Measurements from ENCODE around the gene OAF. TPM values are rescaled to one million over a fixed set of nuclear protein-coding genes. Genes with fewer than 3 reads are reported as not detected.
A peak's percentile ranks its signal among the peaks of the same experiment; 100 is the strongest.

Gene OAF
- total RNA-seq, 4 donors from 2014 or later: 30.0 to 100 (median 42.4) TPM

- Histone ChIP-seq H3K36me3 (no peaks in the 10 kb centered on the region), H3K27me3 (peaks cover 18% of the 10 kb centered on the region), H3K9me3 (no peaks in the 10 kb centered on the region), H3K27ac (no peak overlapping the region), H3K4me1 (peaks cover 0 to 29% (median 8%) of the 10 kb centered on the region in 3 donors), H3K4me3 (no peak overlapping the region)
- 100% methylated on average over 1 of the region's 1 CpG for WGBS, 2 donors (ENCODE audit: low coverage in 1 of 2)
- ATAC-seq: no peak
- TF ChIP-seq POLR2A (IDR thresholded peaks at IDR 0.05) (no peak), POLR2AphosphoS5 (IDR thresholded peaks at IDR 0.05) (no peak), CTCF (IDR thresholded peaks at IDR 0.05) (no peak), EP300 (IDR thresholded peaks at IDR 0.05) (no peak)
Measured at GRCh38 chr11:120200677-120201076, 10.2 kb upstream of the OAF start.

DNA sequence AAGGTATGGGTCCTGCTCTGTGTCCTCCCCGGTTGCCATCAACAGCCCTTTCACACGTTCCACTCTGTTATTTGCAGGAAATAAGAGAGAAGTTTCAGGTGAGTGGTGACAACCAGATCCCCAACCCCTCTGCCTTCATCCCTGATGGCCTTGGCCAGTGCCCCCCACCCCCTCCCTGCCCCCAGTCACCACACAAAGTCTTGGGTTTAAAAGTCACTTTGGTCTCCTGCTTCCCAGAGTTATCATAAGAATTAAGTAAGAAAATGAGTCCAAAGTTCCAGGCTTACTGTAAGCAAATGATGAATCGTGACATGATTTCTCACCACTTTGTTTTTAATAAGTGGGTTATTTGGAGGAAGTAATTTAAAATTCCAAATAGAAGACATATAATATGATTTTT is 9.2 kb upstream of the OAF start:
- no peaks in the 10 kb centered on the region for H3K9me3 ChIP-seq
- H3K4me3 ChIP-seq: no peak overlapping the region
- no peak for ATAC-seq
- peaks cover 18% of the 10 kb centered on the region for H3K27me3 ChIP-seq
- WGBS, 2 donors (ENCODE audit: low coverage in 1 of 2): 54 to 60% methylated on average over 1 to 3 of the region's 3 CpGs
- TF ChIP-seq EP300 (IDR thresholded peaks at IDR 0.05): no peak
- no peak for TF ChIP-seq POLR2AphosphoS5 (IDR thresholded peaks at IDR 0.05)
- TF ChIP-seq CTCF (IDR thresholded peaks at IDR 0.05): no peak
- TF ChIP-seq POLR2A (IDR thresholded peaks at IDR 0.05): no peak
- H3K4me1 ChIP-seq: peaks cover 0 to 19% (median 8%) of the 10 kb centered on the region in 3 donors
- H3K36me3 ChIP-seq: no peaks in the 10 kb centered on the region
- H3K27ac ChIP-seq: no peak overlapping the region

DNA sequence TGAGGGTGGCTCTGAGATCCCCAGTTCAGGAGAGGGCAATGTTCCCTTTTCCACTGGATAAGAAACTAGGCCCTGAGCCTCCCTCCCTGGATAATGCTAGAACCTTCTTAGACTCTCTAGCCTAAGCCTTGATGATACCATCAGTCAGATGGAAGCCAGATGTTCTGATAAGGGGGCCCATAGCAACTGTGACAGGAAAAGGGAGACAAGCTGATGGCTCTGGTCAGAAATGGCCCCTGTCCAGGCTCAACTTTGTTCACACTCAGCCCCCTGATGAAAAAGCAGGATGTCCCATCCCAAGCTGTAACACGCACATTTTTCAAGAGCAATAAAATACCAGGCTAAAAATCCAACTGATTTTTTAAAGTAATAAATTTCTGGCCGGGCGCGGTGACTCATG is 7.2 kb upstream of the OAF start:
- WGBS, 2 donors (ENCODE audit: low coverage in 1 of 2): 100% methylated on average over 1 of the region's 4 CpGs; no CpG with 5 or more reads in 1 of the 2 donors
- Histone ChIP-seq H3K9me3 (no peaks in the 10 kb centered on the region), H3K4me1 (peaks cover 0 to 14% (median 3%) of the 10 kb centered on the region in 3 donors), H3K27me3 (peaks cover 7% of the 10 kb centered on the region), H3K27ac (no peak overlapping the region), H3K4me3 (no peak overlapping the region), H3K36me3 (no peaks in the 10 kb centered on the region)
- no peak for TF ChIP-seq EP300 (IDR thresholded peaks at IDR 0.05)
- TF ChIP-seq CTCF (IDR thresholded peaks at IDR 0.05): no peak
- TF ChIP-seq POLR2A (IDR thresholded peaks at IDR 0.05): no peak
- TF ChIP-seq POLR2AphosphoS5 (IDR thresholded peaks at IDR 0.05): no peak
- no peak for ATAC-seq

DNA sequence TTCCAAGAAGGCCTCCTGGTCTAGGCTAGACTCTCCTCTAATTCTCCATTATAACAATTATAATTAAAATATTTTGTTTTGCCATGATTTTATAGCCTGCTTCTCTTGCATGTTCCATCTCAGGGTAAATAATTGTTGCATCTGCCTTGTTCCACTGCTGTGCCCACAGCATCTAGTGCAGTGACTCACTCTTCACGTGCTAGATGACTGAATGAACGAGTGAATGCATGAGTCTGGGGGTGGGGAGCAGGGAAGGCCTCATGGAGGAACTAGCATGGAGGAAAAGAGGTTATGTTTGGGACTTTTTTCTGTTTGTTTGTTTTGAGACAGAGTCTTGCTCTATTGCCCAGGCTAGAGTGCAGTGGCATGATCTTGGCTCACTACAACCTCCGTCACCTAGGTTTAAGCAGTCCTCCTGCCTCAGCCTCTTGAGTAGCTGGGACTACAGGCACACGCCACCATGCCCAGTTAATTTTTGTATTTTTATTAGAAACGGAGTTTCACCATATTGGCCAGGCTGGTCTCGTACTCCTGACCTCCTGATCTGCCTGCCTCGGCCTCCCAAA is 5.2 kb upstream of the OAF start:
- no peaks in the 10 kb centered on the region for H3K36me3 ChIP-seq
- WGBS, 2 donors (ENCODE audit: low coverage in 1 of 2): 82 to 89% methylated on average over 4 to 6 of the region's 7 CpGs
- TF ChIP-seq POLR2AphosphoS5 (IDR thresholded peaks at IDR 0.05) (no peak), POLR2A (IDR thresholded peaks at IDR 0.05) (no peak), CTCF (IDR thresholded peaks at IDR 0.05) (no peak), EP300 (IDR thresholded peaks at IDR 0.05) (no peak)
- H3K4me3 ChIP-seq: no peak overlapping the region
- H3K4me1 ChIP-seq: peaks cover 0 to 29% (median 20%) of the 10 kb centered on the region in 3 donors
- no peaks in the 10 kb centered on the region for H3K9me3 ChIP-seq
- H3K27me3 ChIP-seq: peaks cover 5% of the 10 kb centered on the region
- no peak overlapping the region for H3K27ac ChIP-seq
- no peak for ATAC-seq

DNA sequence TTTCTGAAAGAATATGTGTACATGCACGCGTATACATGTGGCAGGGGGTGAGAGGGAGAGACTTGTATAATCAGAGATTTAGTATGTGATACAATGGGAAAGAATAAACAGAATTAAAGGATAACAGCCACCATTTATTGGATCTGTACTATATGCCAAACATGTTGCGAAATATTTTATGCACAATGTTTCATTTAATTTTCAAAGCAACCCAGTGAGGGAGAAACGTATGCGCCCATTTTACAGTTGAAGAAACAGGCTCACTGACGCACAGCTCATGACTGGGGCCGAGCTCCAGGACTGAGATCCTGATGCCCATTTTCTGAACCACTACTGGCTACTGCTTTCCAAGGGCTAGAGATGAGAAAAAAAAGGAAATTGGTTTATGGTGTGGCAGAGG is 3.3 kb upstream of the OAF start:
- ATAC-seq: no peak
- WGBS, 2 donors (ENCODE audit: low coverage in 1 of 2): 87 to 94% methylated on average over 5 to 7 of the region's 7 CpGs

More for the DNA sequence above, 3.3 kb upstream of the OAF start:
- Histone ChIP-seq H3K4me1 (peaks cover 0 to 43% (median 20%) of the 10 kb centered on the region in 3 donors), H3K27me3 (no peaks in the 10 kb centered on the region), H3K4me3 (no peak overlapping the region), H3K27ac (peak overlapping the region in 3 of 4 donors; percentile 78 to 85 (median 82)), H3K9me3 (no peaks in the 10 kb centered on the region), H3K36me3 (no peaks in the 10 kb centered on the region)
- TF ChIP-seq EP300 (IDR thresholded peaks at IDR 0.05): no peak
- TF ChIP-seq POLR2A (IDR thresholded peaks at IDR 0.05): no peak
- no peak for TF ChIP-seq CTCF (IDR thresholded peaks at IDR 0.05)
- TF ChIP-seq POLR2AphosphoS5 (IDR thresholded peaks at IDR 0.05): no peak
